Measurements from ENCODE around the gene ARSJ. TPM values are rescaled to one million over a fixed set of nuclear protein-coding genes. Genes with fewer than 3 reads are reported as not detected.
A peak's percentile ranks its signal among the peaks of the same experiment; 100 is the strongest.
"Not testable (repeated sequence)": the region's sequence is repeated elsewhere in the genome, so short reads cannot be mapped to it uniquely, and the experiment has no call there.

ARSJ gene
- total RNA-seq, 6 donors from 2014 or later, result 5.4 to 29.3 (median 14.8) TPM

DNA sequence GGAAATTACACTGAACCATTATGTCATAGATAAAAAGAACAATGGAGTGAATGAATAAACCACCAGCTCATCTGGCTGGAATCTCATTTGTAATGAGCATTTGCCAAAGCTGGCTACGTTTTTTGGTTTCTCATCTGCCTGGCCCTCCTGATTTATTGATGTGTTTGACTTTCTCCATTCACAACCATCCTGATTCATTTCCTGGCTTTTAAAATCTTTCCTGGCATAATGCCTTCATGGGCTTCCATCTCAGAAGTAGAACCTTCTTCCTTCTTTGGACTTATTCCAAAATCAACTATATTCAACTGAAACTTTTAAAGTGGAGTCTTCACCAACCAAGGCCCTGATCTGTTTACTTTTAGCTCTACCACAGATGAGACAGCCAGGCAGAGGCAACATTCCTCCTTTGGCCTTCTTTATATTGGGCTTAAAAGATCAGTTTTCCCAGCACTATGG lies 36.0 kb upstream of the ARSJ start:
- Histone ChIP-seq H3K4me1 (no peaks in the 10 kb centered on the region), H3K27ac (no peak overlapping the region), H3K27me3 (no peaks in the 10 kb centered on the region), H3K36me3 (no peaks in the 10 kb centered on the region), H3K9me3 (no peaks in the 10 kb centered on the region), H3K4me3 (no peak overlapping the region)
- no peak for DNase-seq
- 48 to 52% methylated on average over 1 of the region's 1 CpG for WGBS, 2 donors
- no peak for TF ChIP-seq EP300 (IDR thresholded peaks at IDR 0.05)
- TF ChIP-seq, protein P1, sequence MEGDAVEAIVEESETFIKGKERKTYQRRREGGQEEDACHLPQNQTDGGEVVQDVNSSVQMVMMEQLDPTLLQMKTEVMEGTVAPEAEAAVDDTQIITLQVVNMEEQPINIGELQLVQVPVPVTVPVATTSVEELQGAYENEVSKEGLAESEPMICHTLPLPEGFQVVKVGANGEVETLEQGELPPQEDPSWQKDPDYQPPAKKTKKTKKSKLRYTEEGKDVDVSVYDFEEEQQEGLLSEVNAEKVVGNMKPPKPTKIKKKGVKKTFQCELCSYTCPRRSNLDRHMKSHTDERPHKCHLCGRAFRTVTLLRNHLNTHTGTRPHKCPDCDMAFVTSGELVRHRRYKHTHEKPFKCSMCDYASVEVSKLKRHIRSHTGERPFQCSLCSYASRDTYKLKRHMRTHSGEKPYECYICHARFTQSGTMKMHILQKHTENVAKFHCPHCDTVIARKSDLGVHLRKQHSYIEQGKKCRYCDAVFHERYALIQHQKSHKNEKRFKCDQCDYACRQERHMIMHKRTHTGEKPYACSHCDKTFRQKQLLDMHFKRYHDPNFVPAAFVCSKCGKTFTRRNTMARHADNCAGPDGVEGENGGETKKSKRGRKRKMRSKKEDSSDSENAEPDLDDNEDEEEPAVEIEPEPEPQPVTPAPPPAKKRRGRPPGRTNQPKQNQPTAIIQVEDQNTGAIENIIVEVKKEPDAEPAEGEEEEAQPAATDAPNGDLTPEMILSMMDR (IDR thresholded peaks at IDR 0.05), result no peak
- TF ChIP-seq POLR2AphosphoS5 (IDR thresholded peaks at IDR 0.05), result no peak
- no peak for TF ChIP-seq POLR2A (IDR thresholded peaks at IDR 0.05)
- no peak for ATAC-seq (ENCODE audit: low FRiP score in 2 of 2)

DNA sequence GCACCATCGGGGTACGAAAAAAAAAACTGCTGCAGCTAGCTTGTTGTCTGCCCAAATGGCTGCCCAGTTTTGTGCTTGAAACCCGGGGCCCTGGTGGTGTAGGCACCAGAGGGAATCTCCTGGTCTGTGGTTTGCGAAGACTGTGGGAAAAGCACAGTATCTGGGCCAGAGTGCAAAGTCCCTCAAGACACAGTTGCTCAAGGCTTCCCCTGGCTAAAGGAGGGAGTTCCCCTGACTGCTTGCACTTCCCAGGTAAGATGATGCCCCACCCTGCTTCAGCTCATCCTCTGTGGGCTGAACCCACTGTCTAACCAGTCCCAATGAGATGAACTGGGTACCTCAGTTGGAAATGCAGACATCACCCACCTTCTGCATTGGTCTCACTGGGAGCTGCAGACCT lies 33.8 kb upstream of the ARSJ start:
- not testable (repeated sequence) for H3K4me3 ChIP-seq; H3K9me3 ChIP-seq; ATAC-seq (ENCODE audit: low FRiP score in 2 of 2); H3K27ac ChIP-seq; DNase-seq; H3K4me1 ChIP-seq; H3K27me3 ChIP-seq; H3K36me3 ChIP-seq
- WGBS, 2 donors, result 93 to 96% methylated on average over 3 to 4 of the region's 4 CpGs

DNA sequence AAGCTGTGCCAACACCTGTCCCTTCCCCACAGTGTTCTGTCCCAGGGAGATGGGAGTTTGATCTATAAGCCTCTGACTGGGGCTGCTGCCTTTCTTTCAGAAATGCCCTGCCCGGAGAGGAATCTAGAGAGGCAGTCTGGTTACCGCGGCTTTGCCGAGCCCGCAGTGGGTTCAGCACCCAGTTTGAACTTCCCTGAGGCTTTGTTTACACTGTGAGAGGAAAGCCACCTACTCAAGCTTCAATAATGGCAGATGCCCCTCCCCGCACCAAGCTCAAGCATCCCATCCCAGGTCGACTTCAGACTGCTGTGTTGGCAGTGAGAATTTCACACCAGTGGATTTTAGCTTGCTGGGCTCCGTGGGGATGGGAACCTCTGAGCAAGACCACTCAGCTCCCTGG lies 33.3 kb upstream of the ARSJ start:
- TF ChIP-seq POLR2AphosphoS5 (IDR thresholded peaks at IDR 0.05), result no peak
- no peak for TF ChIP-seq POLR2A (IDR thresholded peaks at IDR 0.05)
- TF ChIP-seq, protein P1 (IDR thresholded peaks at IDR 0.05), result no peak
- Histone ChIP-seq H3K9me3 (no peaks in the 10 kb centered on the region), H3K27me3 (no peaks in the 10 kb centered on the region), H3K27ac (no peak overlapping the region), H3K36me3 (no peaks in the 10 kb centered on the region), H3K4me1 (no peaks in the 10 kb centered on the region), H3K4me3 (no peak overlapping the region)
- 68 to 90% methylated on average over 2 to 8 of the region's 8 CpGs for WGBS, 2 donors
- DNase-seq (no peak), ATAC-seq (ENCODE audit: low FRiP score in 2 of 2) (no peak)

DNA sequence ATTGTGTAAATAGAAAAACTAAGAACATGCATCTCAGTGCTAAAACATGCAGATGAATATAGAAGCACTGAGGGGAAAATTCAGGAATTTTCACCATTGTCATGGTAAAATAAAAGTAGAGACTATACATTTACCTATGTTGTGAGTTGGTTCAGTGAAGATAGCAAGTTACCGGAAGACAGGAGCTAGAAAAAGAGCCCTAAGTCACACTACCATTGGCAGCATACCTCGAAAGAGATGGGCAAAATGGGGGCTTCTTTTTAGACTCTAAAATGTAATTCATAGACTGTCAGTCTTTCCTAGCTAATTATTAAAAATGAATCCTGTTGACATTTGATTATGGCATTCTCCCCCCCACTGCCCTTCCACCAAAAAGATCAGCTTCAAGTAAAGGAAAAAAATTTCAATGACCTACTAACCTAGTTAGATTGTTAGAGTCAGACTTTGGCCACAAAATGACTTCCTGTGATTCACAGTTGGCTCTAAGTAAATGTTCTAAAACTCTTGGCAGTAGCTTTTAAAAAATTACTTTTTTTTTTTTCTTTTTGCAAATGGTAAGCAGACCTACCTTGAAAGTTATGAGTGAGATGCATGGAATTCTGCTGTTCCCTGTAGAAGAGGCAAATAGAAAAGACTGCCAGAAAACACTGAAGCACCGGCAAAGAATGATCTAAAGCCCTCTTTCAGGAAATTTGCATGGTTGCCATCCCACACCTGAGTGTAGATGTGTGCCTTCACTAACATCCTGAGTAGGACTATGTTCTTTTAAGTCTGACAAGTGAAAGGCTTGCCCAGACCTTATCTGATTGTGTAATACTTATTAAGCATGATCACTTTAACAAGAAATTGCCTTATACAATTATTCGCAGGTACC lies 26.4 kb upstream of the ARSJ start:
- TF ChIP-seq POLR2AphosphoS5 (IDR thresholded peaks at IDR 0.05) (no peak), POLR2A (IDR thresholded peaks at IDR 0.05) (no peak)
- TF ChIP-seq, protein P1 (IDR thresholded peaks at IDR 0.05), result no peak
- Histone ChIP-seq H3K4me3 (no peak overlapping the region), H3K4me1 (peaks cover 0 to 5% (median 1%) of the 10 kb centered on the region in 4 donors), H3K9me3 (no peaks in the 10 kb centered on the region), H3K36me3 (no peaks in the 10 kb centered on the region), H3K27me3 (no peaks in the 10 kb centered on the region), H3K27ac (no peak overlapping the region)
- 71 to 73% methylated on average over 4 of the region's 4 CpGs for WGBS, 2 donors
- peak; percentile 26 to 29 for ATAC-seq (ENCODE audit: low FRiP score in 2 of 2)
- DNase-seq, result no peak

DNA sequence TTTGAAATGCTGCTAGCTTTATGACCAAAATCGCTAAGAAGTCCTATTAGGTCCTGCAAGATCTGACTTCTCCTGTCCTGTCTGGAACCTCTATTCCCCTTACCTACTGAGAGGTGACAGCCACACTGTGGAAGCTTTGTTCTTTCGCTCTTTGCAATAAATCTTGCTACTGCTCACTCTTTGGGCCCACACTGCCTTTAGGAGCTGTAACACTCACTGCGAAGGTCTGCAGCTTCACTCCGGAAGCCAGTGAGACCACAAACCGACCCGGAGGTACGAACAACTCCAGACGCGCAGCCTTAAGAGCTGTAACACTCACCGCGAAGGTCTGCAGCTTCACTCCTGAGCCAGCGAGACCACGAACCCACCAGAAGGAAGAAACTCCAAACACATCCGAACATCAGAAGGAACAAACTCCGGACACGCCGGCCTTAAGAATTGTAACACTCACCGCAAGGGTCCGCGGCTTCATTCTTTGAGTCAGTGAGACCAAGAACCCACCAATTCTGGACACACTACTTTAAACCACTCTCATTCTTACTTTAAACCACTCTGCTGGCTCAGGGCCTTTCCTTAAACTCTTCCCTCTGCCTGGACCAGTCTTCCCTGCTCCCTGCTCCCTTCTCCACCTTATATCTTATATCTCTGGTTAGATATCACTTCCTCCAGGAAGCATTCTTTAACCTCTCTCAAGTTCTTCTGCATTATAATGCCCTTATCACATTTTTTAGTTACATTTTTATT lies 25.2 kb upstream of the ARSJ start:
- H3K9me3 ChIP-seq; DNase-seq; H3K27ac ChIP-seq; H3K4me3 ChIP-seq; H3K27me3 ChIP-seq; H3K36me3 ChIP-seq; H3K4me1 ChIP-seq; ATAC-seq (ENCODE audit: low FRiP score in 2 of 2): not testable (repeated sequence)
- WGBS, 2 donors, result 84 to 87% methylated on average over 20 of the region's 20 CpGs
